Thoracic aorta (tissue), 2 donors: ENCODE data around the gene ZMYM5. TPM values are rescaled to one million over a fixed set of nuclear protein-coding genes. Genes with fewer than 3 reads are reported as not detected.

Source experiments
- ATAC-seq: fragments of 150-250 bp; one replicate; pipeline ENCODE4 v1.8.0; 2017; ENCODE audit warnings: low read depth; ENCODE audit not compliant: insufficient number of reproducible peaks, low FRiP score
- DNase-seq: peaks from one replicate; pipeline ENCODE4 v3.0.0-alpha.2; 2020; ENCODE audit warnings: low spot score
- H3K27ac ChIP-seq, 2 donors: fragments of 200-600 bp; sonication (generic); 1 replicate in 1 of 2; 2 replicates in 1 of 2; pipeline ENCODE4 v1.5.1; 2016; ENCODE audit warnings: mild to moderate bottlenecking in 2 of 2, moderate library complexity in 2 of 2
- H3K27me3 ChIP-seq: fragments of 200-600 bp; sonication (generic); replicated peaks from 2 replicates; pipeline ENCODE4 v1.6.0; 2016; ENCODE audit warnings: mild to moderate bottlenecking; ENCODE audit not compliant: insufficient read depth
- H3K36me3 ChIP-seq: fragments of 200-600 bp; sonication (generic); one replicate; pipeline ENCODE4 v1.5.1; 2016
- H3K4me1 ChIP-seq, 2 donors: fragments of 200-600 bp; sonication (generic); 1 replicate in 1 of 2; 2 replicates in 1 of 2; pipeline versions ENCODE4 v1.5.1 to v1.6.0; 2016; ENCODE audit warnings: low read depth in 2 of 2, mild to moderate bottlenecking in 1 of 2; ENCODE audit not compliant: control insufficient read depth in 1 of 2
- H3K4me3 ChIP-seq: fragments of 200-600 bp; sonication (generic); 2 replicates; pipeline ENCODE4 v1.5.1; 2016; ENCODE audit warnings: mild to moderate bottlenecking
- H3K9me3 ChIP-seq: fragments of 200-600 bp; sonication (generic); 2 replicates; pipeline ENCODE4 v1.5.1; 2016
- total RNA-seq, 2 donors: library from RNA; depleted of rRNA; stranded (reverse); fragments of >200 nt; gene quantifications; one replicate each; pipeline versions ENCODE4 v1.1.0 to v1.2.3, GENCODE V29; 2016
- TF ChIP-seq, protein P1 (sequence below): fragments of 200-600 bp; sonication (generic); IDR thresholded peaks from one replicate; pipeline ENCODE4 v1.5.1; 2019; ENCODE audit warnings: antibody characterized with exemption

Gene ZMYM5
- total RNA-seq, 2 donors from 2014 or later: 15.2 to 19.2 TPM

DNA sequence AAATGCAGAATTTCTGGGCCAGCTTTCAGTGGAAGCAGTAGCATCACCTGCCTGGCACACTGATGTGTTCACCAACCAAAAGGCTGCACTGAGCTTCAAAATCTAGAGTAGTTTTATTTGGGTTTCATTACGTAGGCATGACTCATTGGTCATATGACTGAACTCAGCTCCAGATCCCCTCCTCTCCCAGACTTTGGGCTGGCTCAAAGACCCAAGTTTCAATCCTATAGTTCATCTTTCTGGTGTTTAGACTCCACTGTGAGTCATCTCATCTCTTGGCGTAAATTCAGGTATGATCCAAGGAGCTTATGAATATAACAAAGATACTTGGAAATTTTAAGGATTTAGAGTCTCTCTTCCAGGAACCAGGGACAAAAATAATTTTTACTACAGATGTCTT is 17.7 kb downstream of the ZMYM5 start:
- Histone ChIP-seq H3K4me1 (peaks cover 0 to 30% of the 10 kb centered on the region in 2 donors), H3K36me3 (peaks cover 6% of the 10 kb centered on the region), H3K4me3 (no peak overlapping the region), H3K27ac (peak overlapping the region; percentile 31 to 33), H3K9me3 (no peaks in the 10 kb centered on the region), H3K27me3 (no peaks in the 10 kb centered on the region)
- TF ChIP-seq, protein P1, sequence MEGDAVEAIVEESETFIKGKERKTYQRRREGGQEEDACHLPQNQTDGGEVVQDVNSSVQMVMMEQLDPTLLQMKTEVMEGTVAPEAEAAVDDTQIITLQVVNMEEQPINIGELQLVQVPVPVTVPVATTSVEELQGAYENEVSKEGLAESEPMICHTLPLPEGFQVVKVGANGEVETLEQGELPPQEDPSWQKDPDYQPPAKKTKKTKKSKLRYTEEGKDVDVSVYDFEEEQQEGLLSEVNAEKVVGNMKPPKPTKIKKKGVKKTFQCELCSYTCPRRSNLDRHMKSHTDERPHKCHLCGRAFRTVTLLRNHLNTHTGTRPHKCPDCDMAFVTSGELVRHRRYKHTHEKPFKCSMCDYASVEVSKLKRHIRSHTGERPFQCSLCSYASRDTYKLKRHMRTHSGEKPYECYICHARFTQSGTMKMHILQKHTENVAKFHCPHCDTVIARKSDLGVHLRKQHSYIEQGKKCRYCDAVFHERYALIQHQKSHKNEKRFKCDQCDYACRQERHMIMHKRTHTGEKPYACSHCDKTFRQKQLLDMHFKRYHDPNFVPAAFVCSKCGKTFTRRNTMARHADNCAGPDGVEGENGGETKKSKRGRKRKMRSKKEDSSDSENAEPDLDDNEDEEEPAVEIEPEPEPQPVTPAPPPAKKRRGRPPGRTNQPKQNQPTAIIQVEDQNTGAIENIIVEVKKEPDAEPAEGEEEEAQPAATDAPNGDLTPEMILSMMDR: no peak
- peak; percentile 49 for DNase-seq
- peak; percentile 92 for ATAC-seq

DNA sequence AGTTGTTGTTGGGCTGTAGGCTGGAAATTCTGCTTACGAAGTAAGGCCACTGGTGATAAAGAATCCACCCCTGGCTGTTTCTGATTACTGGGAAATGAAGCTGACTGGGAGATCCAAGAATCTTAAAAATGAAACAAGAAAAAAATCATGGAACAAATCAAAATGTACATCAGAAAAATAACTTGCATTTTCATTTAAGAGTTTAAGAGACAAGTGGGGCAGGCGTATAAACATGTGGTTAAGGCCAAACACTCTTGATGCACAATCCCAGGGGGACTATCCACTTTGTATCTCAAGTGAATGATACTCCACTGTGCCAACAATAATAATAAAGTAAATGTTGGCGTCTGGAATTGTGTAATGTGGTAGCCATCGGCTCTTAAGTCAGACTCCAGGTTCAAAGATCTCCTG is 24.6 kb downstream of the ZMYM5 start:
- ATAC-seq (no peak), DNase-seq (no peak)
- H3K9me3 ChIP-seq: no peaks in the 10 kb centered on the region
- TF ChIP-seq, protein P1: no peak
- no peak overlapping the region for H3K4me3 ChIP-seq
- H3K27me3 ChIP-seq: no peaks in the 10 kb centered on the region
- peaks cover 12 to 36% of the 10 kb centered on the region in 2 donors for H3K4me1 ChIP-seq
- H3K36me3 ChIP-seq: peaks cover 17% of the 10 kb centered on the region
- H3K27ac ChIP-seq: peak overlapping the region in 1 of 2 donors; percentile 27

DNA sequence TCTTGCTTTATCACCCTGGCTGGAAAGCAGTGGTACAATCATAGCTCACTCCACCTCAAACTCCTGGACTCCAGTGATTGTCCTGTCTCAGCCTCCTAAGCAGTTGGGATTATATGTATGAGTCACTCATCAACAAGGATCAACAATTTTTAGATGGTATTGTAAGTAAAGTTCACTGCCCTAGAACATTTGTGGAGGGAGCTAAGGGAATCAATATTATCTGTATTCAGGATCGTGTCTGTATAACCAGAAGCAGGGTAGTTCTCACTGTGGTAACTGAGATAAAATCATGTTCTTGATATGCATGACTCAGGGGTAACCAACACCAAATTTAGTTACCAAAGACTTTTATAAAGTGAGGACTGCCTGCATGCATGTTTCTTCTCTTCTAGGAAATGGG is 27.0 kb downstream of the ZMYM5 start:
- peaks cover 29% of the 10 kb centered on the region for H3K36me3 ChIP-seq
- DNase-seq: no peak
- peaks cover 12 to 24% of the 10 kb centered on the region in 2 donors for H3K4me1 ChIP-seq
- no peak for ATAC-seq
- no peaks in the 10 kb centered on the region for H3K9me3 ChIP-seq
- H3K27ac ChIP-seq: no peak overlapping the region
- H3K4me3 ChIP-seq: no peak overlapping the region
- TF ChIP-seq, protein P1: no peak
- H3K27me3 ChIP-seq: no peaks in the 10 kb centered on the region

DNA sequence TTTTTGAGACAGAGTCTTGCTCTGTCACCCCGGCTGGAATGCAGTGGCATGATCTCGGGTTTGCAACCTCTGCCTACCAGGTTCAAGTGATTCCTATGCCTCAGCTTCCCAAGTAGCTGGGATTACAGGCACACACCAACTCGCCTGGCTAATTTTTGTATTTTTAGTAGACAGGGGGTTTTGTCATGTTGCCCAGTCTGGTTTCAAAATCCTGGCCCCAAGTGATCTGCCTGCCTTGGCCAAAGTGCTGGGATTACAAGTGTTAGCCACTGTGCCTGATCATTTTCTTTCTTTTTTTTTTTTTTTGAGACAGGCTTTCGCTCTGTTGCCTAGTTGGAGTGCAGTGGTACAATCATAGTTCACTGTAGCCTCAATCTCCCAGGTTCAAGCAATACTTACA is 28.7 kb downstream of the ZMYM5 start:
- H3K36me3 ChIP-seq: peaks cover 29% of the 10 kb centered on the region
- ATAC-seq (no peak), DNase-seq (no peak)
- peaks cover 12 to 15% of the 10 kb centered on the region in 2 donors for H3K4me1 ChIP-seq
- H3K4me3 ChIP-seq: no peak overlapping the region
- no peaks in the 10 kb centered on the region for H3K9me3 ChIP-seq
- H3K27ac ChIP-seq: no peak overlapping the region
- no peaks in the 10 kb centered on the region for H3K27me3 ChIP-seq
- TF ChIP-seq, protein P1: no peak

DNA sequence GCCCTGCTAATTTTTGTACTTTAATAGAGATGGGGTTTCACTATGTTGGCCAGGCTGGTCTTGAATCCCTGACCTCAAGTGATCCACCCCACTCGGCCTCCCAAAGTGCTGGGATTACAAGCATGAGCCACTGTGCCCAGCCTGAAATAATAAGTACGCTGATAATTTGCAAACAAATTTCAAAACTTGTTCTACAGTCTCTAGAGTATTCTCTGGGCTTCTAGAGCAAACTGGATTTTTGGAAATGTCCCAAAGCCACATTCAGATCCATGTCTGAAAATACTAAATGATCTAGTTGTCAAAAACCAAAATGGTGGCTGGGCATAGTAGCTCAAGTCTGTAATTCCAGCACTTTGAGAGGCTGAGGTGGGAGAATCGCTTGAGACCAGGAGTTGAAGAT is 40.8 kb downstream of the ZMYM5 start:
- TF ChIP-seq, protein P1: no peak
- Histone ChIP-seq H3K4me3 (no peak overlapping the region), H3K27me3 (no peaks in the 10 kb centered on the region), H3K4me1 (no peaks in the 10 kb centered on the region), H3K36me3 (peaks cover 18% of the 10 kb centered on the region), H3K9me3 (no peaks in the 10 kb centered on the region), H3K27ac (no peak overlapping the region)
- ATAC-seq (no peak), DNase-seq (no peak)
